ENCODE data around the gene RHBDL1. TPM values are rescaled to one million over a fixed set of nuclear protein-coding genes. Genes with fewer than 3 reads are reported as not detected.

The RHBDL1 gene
- total and polyA plus RNA-seq, 2 experiments from 2014 or later = 8.4 to 10.1 TPM

- H3K36me3 ChIP-seq (ENCODE audit: insufficient read depth) = no peaks in the 10 kb centered on the region
- TF ChIP-seq CREB1 (CRISPR knock-in tag; IDR thresholded peaks at IDR 0.05; ENCODE audit: low read depth) (no peak), CTCF (conservative IDR thresholded peaks at IDR 0.05; ENCODE audit: low read depth in 2 of 2) (no peak)
- H3F3A ChIP-seq (replicated peaks; ENCODE audit: low read depth) = peaks cover 12% of the 10 kb centered on the region
- no peak overlapping the region for H3K27ac ChIP-seq (ENCODE audit: low read depth)
- no peak overlapping the region for H2AFZ ChIP-seq
- Mint-ChIP-seq H3K4me3 (no peak overlapping the region), H3K27me3 (ENCODE audit: insufficient read depth, low read depth, poor library complexity) (peaks cover 18% of the 10 kb centered on the region), H3K4me1 (no peaks in the 10 kb centered on the region), H3K27ac (no peak overlapping the region), H3K9me3 (no peaks in the 10 kb centered on the region), H3K36me3 (ENCODE audit: low read depth) (no peaks in the 10 kb centered on the region)
- H4K20me1 ChIP-seq (replicated peaks; ENCODE audit: insufficient read depth) = no peaks in the 10 kb centered on the region
- H3K9me2 ChIP-seq (ENCODE audit: insufficient read depth) = no peaks in the 10 kb centered on the region
- ATAC-seq (no peak), DNase-seq (ENCODE audit: low spot score) (no peak)
- H3K79me2 ChIP-seq (replicated peaks; ENCODE audit: insufficient read depth) = no peaks in the 10 kb centered on the region
- H3K4me2 ChIP-seq = peak overlapping the region; percentile 87
- no peaks in the 10 kb centered on the region for H3K4me1 ChIP-seq (ENCODE audit: insufficient read depth)
- H3K4me3 ChIP-seq = peak overlapping the region; percentile 71; the same call in 1 of the 2 replicates
- H3K27me3 ChIP-seq (ENCODE audit: insufficient read depth) = peaks cover 14% of the 10 kb centered on the region; the same call in 1 of the 2 replicates
Measured at GRCh38 chr16:725463-726187, 50.2 kb downstream of the RHBDL1 start.

DNA sequence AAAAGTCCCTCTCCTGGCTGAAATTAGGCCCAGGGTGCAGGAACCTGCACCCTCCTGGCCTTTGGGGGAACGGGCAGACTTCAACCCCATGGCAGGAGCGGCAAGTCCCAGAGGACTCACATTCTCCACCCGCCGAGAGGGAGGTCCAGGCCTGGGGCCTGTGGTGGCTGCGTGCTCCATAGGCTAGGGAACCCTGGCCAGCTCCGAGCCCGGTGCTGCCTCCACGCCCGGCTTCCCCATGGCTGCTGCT, 50.6 kb downstream of the RHBDL1 start:
- Histone ChIP-seq H3K27ac (ENCODE audit: low read depth) (no peak overlapping the region), H3K4me2 (peak overlapping the region; percentile 87), H4K20me1 (replicated peaks; ENCODE audit: insufficient read depth) (no peaks in the 10 kb centered on the region), H3K27me3 (ENCODE audit: insufficient read depth) (peaks cover 14% of the 10 kb centered on the region; the same call in 1 of the 2 replicates), H3F3A (replicated peaks; ENCODE audit: low read depth) (peaks cover 12% of the 10 kb centered on the region), H3K9me2 (ENCODE audit: insufficient read depth) (no peaks in the 10 kb centered on the region), H3K4me1 (ENCODE audit: insufficient read depth) (no peaks in the 10 kb centered on the region), H3K4me3 (peak overlapping the region; percentile 71), H2AFZ (peak overlapping the region; percentile 80; the same call in 1 of the 2 replicates), H3K79me2 (replicated peaks; ENCODE audit: insufficient read depth) (no peaks in the 10 kb centered on the region), H3K36me3 (ENCODE audit: insufficient read depth) (no peaks in the 10 kb centered on the region)
- Mint-ChIP-seq H3K4me1 (no peaks in the 10 kb centered on the region), H3K36me3 (ENCODE audit: low read depth) (no peaks in the 10 kb centered on the region), H3K27me3 (ENCODE audit: insufficient read depth, low read depth, poor library complexity) (peaks cover 18% of the 10 kb centered on the region), H3K9me3 (no peaks in the 10 kb centered on the region), H3K4me3 (peak overlapping the region; percentile 67; the same call in 1 of the 3 replicates), H3K27ac (no peak overlapping the region)
- DNase-seq (ENCODE audit: low spot score) = no peak
- ATAC-seq = no peak
- no peak for TF ChIP-seq JUNB (IDR thresholded peaks at IDR 0.05; ENCODE audit: unreplicated experiment)
- no peak for TF ChIP-seq CREB1 (CRISPR knock-in tag; IDR thresholded peaks at IDR 0.05; ENCODE audit: low read depth)
- TF ChIP-seq, protein P1, sequence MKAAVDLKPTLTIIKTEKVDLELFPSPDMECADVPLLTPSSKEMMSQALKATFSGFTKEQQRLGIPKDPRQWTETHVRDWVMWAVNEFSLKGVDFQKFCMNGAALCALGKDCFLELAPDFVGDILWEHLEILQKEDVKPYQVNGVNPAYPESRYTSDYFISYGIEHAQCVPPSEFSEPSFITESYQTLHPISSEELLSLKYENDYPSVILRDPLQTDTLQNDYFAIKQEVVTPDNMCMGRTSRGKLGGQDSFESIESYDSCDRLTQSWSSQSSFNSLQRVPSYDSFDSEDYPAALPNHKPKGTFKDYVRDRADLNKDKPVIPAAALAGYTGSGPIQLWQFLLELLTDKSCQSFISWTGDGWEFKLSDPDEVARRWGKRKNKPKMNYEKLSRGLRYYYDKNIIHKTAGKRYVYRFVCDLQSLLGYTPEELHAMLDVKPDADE (IDR thresholded peaks at IDR 0.05) = no peak
- TF ChIP-seq ZNF331 (CRISPR knock-in tag; IDR thresholded peaks at IDR 0.05; ENCODE audit: low read depth) = no peak
- TF ChIP-seq STAT1 (IDR thresholded peaks at IDR 0.05; ENCODE audit: unreplicated experiment) = no peak
- TF ChIP-seq ZNF462 (CRISPR knock-in tag; IDR thresholded peaks at IDR 0.05) = no peak
- TF ChIP-seq EZH2phosphoT487 (IDR thresholded peaks at IDR 0.05; ENCODE audit: unreplicated experiment) = no peak
- TF ChIP-seq ZNF114 (CRISPR knock-in tag; IDR thresholded peaks at IDR 0.05) = no peak
